Measurements from ENCODE around the gene IL20.

The IL20 gene

DNA sequence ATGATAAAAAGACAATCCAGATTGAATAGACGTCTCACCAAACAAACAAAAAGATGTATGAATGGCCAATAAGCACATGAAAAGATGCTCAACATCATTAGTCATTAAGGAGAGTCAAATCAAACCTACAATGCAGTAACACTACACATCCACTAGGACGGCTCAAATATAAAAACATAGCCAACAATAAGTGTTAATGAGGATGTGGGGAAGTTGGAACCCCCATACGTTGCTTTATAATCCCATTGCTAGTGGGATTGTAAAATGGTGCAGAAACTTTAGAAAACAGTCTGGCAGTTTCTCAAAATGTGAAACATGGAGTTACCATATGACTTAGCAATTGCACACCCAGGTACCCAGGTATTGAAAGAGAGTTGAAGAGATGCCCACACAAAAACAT is 17.1 kb downstream of the IL20 start:
- DNase-seq, result no peak

DNA sequence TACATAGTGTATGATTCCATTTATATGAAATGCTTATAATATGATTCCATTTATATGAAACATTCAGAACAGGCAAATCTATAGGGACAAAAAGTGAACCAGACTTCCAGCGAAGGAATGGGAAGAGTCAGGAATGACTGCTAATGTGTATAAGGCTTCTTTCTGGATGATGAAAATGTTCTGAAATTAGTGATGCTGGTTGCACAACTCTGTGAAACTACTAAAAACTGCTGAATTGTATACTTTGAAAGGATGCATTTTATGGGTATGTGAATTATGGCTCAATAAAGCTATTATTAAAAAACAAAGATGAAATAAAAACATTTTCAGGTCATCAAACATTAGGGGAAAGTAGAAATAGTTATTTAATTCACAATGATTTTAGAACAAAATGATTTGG is 17.7 kb downstream of the IL20 start:
- DNase-seq, result no peak

DNA sequence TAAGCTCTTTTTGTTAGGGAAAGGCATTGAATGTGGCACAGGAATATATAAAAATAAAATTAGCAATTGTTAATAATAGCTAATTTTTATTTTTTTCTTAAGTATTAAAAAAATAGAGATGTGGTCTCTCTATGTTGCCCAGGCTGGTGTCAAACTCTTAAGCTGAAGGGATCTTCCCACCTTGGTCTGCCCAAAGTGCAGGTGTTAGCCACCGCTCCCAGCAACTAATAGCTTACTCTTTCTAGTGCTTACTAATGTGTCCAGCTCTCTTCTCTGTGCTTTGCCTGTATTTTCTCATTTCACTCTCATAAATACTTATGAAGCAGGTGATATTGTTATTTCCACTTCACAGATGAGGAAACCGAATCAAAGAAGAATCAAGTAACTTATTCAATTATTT is 18.5 kb downstream of the IL20 start:
- no peak for DNase-seq

- DNase-seq, result no peak
These were observed 20.1 kb downstream of the IL20 start for GRCh38 chr1:206885341-206886060.

DNA sequence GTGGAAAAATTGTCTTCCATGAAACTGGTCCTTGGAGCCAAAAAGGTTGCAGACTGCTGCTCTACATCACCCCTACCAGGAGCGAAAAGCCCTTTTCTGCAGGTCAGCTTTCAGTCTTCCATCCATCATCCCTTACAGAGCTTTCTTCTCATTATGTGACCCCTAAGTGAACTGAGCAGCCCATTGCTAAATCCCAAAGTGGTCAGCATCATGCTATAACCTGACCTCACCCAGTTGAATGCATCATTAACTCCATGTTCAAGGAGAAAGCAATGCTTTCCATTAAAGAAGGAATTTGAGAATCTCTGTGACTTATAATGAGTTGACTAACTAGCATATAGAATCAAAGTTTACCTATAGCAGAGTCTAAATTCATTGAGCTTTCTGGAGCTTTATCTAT is 21.4 kb downstream of the IL20 start:
- no peak for DNase-seq

DNA sequence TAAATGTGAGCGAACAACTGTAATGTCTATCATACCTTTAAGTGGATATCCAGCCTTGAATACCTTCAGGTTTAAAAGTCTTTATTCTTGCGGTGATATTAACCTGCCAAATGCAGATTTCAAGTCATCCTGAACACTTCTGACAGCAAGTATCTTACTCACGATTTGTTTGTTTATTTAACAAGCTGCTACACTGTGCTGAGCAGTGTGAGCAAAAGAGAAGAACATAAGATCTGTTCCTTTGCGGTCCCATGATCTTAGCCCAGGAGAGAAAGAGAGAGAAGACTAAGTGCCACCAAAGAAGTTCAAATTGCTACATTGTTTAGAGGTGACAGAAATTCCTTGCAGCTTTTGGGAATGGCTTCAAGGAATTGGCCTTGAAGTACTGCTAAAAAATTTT is 22.3 kb downstream of the IL20 start:
- no peak for DNase-seq

DNA sequence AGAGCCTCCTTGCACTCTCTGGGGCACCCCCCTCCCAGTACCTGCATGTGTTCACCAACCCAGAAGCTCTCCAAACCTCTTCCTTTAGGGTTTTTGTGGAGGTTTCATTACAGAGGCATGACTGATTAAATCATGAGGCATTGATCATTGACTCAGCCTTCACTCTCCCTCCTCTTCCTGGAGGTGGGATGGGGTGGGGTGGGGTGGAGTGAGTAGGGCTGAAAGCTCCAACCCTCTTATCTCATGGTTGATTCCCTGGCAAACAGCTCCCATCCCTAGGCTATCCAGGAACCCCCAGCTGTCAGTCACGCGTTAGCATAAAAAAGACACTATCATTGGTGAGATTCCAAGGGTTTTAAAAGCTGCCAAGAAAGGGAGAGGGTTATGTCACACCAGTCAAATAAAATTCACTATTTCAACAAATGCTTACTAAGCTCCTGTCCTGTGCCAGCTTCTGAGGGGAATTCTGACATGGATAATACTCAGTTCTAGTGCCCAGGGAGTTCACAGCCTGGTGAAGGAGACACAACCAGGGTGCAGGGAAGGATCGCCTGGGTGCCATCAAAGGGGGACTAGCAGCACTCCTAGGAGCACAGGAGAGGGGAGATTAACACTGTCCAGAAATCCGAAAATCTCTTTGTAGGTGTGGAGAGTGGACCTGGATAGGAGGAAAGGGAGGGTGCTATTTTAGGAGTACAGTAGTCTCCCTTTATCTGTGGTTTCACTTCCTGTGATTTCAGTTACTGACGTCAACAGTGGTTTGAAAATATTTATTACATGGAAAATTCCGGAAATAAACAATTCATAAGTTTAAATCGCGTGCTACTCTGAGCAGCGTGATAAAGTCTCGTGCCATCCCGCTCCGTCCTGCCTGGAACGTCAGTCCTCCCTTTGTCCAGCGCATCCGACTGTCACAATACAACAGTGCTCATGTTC is 25.0 kb downstream of the IL20 start:
- no peak for DNase-seq

DNA sequence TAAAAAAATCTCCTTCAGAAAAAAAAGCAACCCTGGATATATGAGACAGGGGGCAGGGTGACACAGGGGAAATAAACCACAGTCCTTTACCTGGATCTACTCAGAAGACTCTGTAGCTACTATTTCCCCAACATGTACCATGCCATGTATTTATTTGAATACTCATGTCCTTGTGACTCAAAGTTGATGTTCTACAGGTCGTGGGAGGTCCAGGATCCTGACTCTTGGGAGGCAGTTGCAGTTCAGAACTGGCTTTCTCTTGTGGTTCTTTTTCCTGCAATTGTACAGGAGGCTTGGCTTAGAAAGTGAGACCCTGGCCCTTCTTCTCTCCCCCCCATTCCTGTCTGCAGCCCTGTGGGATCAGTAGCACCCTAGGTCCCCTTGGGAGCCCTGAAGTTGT is 26.0 kb downstream of the IL20 start:
- DNase-seq, result no peak

GRCh38 chr1:206892351-206892984 is 27.0 kb downstream of the IL20 start:
- no peak for DNase-seq

DNA sequence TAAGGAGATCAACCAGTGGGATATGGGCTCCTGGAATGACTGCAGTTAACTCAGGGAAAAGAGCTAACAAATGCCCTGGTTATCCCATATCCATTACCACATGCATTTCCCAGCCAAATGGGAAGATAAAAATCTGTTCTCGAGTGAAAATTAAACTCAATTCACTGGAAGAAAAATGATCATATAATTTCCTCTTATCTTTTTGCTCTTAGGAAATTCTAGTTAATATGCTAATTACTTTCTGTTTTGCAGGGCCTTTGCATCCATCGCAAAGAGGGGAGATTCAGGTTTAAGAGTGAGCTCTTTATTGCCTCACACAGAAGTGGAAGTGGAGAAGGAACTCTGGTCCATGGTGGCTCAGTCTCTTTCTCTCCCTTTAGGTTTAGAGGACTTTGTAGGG is 28.0 kb downstream of the IL20 start:
- DNase-seq, result no peak

DNA sequence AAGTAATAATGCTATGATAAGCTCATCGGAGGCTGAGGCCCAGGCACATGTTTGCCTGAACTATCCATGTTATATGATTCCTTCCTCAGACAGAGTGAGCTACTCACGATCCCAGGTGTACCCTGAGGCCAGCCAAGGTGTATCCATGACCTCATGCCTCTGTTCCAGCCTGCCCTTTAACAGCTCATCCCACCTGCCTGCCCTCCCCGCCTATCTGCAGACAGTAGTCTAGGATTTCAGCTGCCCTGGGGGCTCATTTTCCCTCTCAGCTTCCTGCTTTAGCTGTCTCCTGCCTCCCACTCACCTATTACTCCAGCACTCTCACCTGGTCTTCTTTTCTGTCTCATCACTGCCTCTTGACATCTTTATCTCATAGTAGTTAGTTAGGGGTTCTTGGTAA is 29.9 kb downstream of the IL20 start:
- DNase-seq, result peak; percentile 93

- peak; percentile 94 for DNase-seq
These were observed 30.4 kb downstream of the IL20 start for GRCh38 chr1:206895837-206896242.

- no peak for DNase-seq
These were observed 30.8 kb downstream of the IL20 start for GRCh38 chr1:206896261-206896660.

GRCh38 chr1:206897175-206897574 is 31.8 kb downstream of the IL20 start, which contains the start of gene IL24:
TSS of gene IL24 (plus strand) at chr1:206897443. CDS start at chr1:206897833, 390 bp downstream.
- no peak for DNase-seq

GRCh38 chr1:206898089-206898914 is 32.9 kb downstream of the IL20 start:
- DNase-seq, result no peak

- no peak for DNase-seq
These were observed 33.5 kb downstream of the IL20 start for GRCh38 chr1:206898915-206899431.

- no peak for DNase-seq
These were observed 34.3 kb downstream of the IL20 start for GRCh38 chr1:206899717-206900116.

DNA sequence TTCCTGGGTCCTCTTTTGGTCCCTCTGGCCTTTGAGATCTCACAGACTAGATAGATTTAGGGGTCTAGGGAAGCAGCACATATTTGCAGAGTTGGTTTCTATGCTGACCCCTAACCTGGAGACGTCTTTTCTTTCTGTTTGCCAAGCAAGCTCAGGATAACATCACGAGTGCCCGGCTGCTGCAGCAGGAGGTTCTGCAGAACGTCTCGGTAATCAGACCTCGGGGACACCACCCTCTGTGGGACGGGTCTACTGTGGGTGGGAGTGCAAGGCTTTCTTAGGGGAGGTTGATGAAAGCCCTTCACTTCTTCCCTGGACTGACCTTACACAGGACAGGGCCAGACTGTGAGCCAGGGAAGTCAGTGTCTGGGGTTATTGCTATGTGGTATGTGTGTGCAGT is 34.7 kb downstream of the IL20 start:
- DNase-seq, result no peak

DNA sequence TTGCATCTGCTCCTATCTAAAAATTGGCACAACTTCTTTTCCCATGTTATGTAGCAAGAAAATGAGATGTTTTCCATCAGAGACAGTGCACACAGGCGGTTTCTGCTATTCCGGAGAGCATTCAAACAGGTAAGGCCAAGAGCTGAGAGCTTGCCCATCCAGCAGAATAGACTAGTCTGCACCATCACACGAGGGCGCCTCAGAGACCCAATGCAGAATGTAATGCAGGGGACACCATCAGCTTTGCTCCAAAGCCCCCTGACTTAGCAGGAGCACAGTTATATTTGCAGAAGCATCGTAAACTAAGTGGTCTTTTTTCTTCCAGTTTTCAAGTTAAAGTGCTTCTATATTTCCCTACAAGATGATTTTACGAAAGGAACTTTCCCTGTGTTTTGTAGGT is 36.5 kb downstream of the IL20 start:
- DNase-seq, result no peak

DNA sequence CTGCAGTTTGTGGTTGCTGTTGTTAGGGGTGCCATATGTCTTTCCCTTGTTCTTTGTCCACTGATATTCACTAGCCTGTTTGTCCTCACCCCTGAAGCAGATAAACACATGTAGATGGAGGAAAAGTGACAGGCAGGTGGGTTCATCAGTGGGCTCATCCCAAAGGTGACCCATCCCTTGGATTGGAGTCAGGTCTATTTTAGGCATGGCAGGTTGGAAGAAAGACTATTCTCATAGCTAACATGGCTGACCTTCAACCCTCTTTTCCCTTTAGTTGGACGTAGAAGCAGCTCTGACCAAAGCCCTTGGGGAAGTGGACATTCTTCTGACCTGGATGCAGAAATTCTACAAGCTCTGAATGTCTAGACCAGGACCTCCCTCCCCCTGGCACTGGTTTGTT is 37.3 kb downstream of the IL20 start:
- DNase-seq, result no peak

DNA sequence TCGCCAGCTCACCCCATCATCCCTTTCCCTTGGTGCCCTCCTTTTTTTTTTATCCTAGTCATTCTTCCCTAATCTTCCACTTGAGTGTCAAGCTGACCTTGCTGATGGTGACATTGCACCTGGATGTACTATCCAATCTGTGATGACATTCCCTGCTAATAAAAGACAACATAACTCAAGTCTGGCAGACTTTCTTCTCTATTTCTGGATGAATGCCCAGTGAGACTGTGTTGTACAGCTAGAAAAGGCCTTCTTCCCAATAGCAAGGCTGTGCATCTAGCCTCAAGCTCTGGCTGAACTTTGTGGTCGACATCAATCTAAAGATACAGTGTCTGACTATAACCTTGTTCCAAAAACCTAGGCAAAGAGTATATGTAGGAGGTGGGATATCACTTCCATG is 38.3 kb downstream of the IL20 start:
- DNase-seq, result no peak

GRCh38 chr1:206904423-206905142 is 39.2 kb downstream of the IL20 start:
- no peak for DNase-seq
